GM13977 (cell line): Measurements from ENCODE around the gene LHCGR.

Source experiments
- DNase-seq: peaks from one replicate; pipeline ENCODE4 v3.0.0; 2012; ENCODE audit warnings: low spot score
- CTCF ChIP-seq: IDR thresholded peaks from 2 replicates; pipeline ENCODE4 v1.5.1; 2012; ENCODE audit warnings: mild to moderate bottlenecking, control low read depth; ENCODE audit not compliant: insufficient read depth; ENCODE audit errors: extremely low read depth, missing control alignments
- in situ Hi-C: fragments of 300-500 bp; cut with MboI; formaldehyde crosslinking; loops from one replicate; pipeline ENCODE4 v1.12.0; 2022; ENCODE audit warnings: low sequenced_read_pairs, low pct_unique_long_range_greater_than_20kb, mixed read lengths, inconsistent platforms; ENCODE audit not compliant: unreplicated experiment

LHCGR gene

GRCh38 chr2:48787580-48787979, 32.1 kb upstream of the LHCGR start:
- TF ChIP-seq CTCF: no peak
- in situ Hi-C loops: no loop called here
- DNase-seq: no peak

- in situ Hi-C loops: no loop called here
- DNase-seq: no peak
- no peak for TF ChIP-seq CTCF
Observed at GRCh38 chr2:48781366-48781765, 25.8 kb upstream of the LHCGR start.

DNA sequence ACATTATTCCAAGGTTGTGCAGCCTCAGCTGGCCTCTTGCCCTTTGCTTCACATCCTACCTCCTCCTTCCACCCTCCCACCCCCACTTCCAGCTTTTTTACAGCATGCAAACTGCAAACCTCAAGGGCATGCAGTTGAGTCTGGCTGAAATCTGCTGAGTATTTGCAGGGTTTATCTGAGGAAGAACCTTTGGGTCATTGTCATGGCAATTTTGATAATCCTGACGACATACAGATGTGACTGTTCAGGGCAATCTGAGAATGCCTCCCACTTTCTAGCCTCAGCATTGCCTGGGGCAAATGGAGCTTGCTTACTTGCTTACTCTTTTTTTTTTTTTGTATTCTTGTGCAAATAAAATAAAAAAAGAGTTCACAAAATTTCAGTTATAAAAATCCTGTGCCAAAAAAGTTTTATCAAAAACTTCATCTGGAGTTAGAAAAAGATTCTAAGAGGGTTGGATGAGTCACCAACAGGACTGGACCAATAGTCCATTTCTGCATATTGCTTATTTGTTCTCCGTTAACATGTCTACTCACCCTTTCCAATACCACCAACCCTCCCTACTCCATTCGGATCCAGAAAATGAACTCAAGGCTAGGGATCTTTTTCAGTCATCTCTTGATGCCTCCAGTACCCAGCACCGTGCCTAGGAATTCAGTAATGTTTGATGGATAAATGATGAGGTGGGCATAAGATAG, 23.6 kb upstream of the LHCGR start:
- DNase-seq: no peak
- no peak for TF ChIP-seq CTCF

DNA sequence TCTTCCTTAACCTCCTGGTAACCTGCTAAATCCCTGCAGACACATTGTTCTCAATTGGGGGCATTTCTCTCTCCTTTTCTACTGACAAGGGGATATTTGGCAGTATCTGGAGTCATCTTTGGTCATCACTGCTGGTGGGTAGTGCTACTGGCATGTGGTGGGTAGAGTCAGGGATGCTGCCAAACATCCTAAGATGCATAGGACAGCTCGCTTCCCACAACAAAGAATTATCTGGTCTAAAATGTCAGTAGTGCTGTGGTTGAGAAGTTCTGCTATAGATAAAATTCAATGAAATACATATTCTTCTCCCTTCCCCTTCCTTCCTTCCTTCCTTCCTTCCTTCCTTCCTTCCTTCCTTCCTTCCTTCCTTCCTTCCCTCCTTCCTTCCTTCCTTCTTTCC, 18.7 kb upstream of the LHCGR start:
- DNase-seq: no peak
- no peak for TF ChIP-seq CTCF
- in situ Hi-C loops: no loop called here

More for the DNA sequence above, 23.6 kb upstream of the LHCGR start:
- in situ Hi-C loops: no loop called here

DNA sequence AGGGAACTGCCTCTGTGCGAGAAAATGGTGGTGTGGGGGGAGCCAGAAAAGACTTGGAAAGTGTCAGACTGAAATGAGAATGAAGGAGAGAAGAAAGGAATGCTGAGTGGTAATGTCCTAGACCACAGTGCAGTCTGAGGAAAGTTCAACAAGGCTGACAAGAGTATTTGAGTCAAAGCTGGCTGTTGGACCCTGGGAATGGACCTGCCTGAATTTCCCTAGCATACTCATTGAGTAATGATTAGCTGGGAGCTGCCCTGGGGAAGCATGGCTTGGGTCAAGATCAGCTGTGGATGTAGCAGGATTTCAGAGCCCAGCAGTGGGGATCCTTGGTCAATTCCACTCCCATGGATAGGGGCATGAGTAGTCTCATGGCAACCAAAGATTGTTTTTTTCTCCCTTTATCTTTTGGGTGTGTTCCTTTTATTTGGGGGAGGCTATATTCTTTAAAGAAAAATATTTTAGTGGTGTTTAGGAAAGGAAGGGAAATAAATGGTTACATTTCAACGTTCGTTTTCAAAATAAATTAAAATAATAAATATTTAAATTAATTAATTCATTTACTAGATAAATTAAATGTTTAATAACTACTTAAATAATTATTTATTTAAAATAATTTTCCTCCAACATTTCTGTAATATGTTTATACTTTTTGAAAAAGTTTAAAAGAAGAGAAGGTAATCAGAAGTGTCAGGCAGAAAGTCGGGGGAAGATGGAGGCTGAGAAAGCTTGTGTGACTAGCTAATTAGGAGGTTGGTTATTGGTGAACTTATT, 15.9 kb upstream of the LHCGR start:
- in situ Hi-C loops: no loop called here
- no peak for TF ChIP-seq CTCF
- DNase-seq: no peak

DNA sequence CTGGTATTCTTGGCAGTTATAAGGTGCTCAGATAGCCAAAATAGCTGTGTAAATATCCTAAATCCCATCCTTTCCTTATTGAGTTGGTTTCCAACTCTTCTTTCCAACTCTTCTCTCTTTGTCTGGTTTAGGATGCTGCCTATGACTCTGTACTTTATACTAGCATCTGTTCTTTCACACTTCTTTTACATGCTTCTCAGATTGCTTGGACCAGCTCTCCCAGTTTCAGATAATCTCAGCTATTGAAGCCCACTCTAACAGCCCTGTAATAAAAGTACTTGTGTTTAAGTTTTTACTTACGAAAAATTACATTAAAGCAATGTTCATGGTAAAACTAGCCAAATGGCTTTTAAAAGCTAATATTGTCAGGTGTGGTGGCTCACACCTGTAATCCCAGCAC, 14.7 kb upstream of the LHCGR start:
- no peak for DNase-seq
- in situ Hi-C loops: no loop called here
- no peak for TF ChIP-seq CTCF
